Activated CD8-positive, alpha-beta T cell treated with anti-CD3 and anti-CD28 coated beads, Interleukin-2, amount 10 ng/mL, durations not matched to agents 7 days and 5 days (primary cell): Measurements from ENCODE around the gene C3. TPM values are rescaled to one million over a fixed set of nuclear protein-coding genes. Genes with fewer than 3 reads are reported as not detected.
"Not testable (repeated sequence)": the region's sequence is repeated elsewhere in the genome, so short reads cannot be mapped to it uniquely, and the experiment has no call there.

Source experiments
- ATAC-seq: fragments of 150-1000 bp; cut with Tn5 transposase; one replicate; pipeline ENCODE4 v1.10.0; 2021; ENCODE audit warnings: moderate library complexity
- CTCF ChIA-PET: fragments of 350-600 bp; sonication (Branson Sonifier 250); formaldehyde crosslinking; loops from one replicate; lab custom pipeline; 2021; ENCODE audit warnings: antibody characterized with exemption; lab: Charles Lee
- POLR2A ChIA-PET: fragments of 350-600 bp; sonication (Branson Sonifier 250); formaldehyde crosslinking; loops from one replicate; lab custom pipeline; 2021; ENCODE audit warnings: antibody characterized with exemption; lab: Charles Lee
- DNase-seq: peaks from one replicate; pipeline ENCODE4 v3.0.0-alpha.2; 2020
- H3K27ac Mint-ChIP-seq: one replicate; pipeline ENCODE4 v1.8.0; 2021; ENCODE audit warnings: mild to moderate bottlenecking, mixed read lengths
- H3K27me3 Mint-ChIP-seq: one replicate; pipeline ENCODE4 v1.8.0; 2021; ENCODE audit warnings: low read depth, mixed read lengths
- H3K36me3 Mint-ChIP-seq: one replicate; pipeline ENCODE4 v1.8.0; 2021; ENCODE audit warnings: low read depth, mixed read lengths
- H3K4me1 Mint-ChIP-seq: one replicate; pipeline ENCODE4 v1.8.0; 2021; ENCODE audit warnings: low read depth, mixed read lengths
- H3K4me3 Mint-ChIP-seq: one replicate; pipeline ENCODE4 v1.8.0; 2021; ENCODE audit warnings: mild to moderate bottlenecking, mixed read lengths
- H3K9me3 Mint-ChIP-seq: one replicate; pipeline ENCODE4 v1.8.0; 2022; ENCODE audit warnings: mixed read lengths; ENCODE audit not compliant: insufficient read depth
- total RNA-seq, 2 experiments: library from RNA; stranded (reverse); gene quantifications; one replicate each; pipeline ENCODE4 v1.2.3, GENCODE V29; 2021

The C3 gene
- total RNA-seq, 2 experiments from 2014 or later, result 0.52 to 1.2 TPM

GRCh38 chr19:6708913-6709312 is 11.5 kb downstream of the C3 start:
- H3K36me3 Mint-ChIP-seq, H3K27ac Mint-ChIP-seq, ATAC-seq, DNase-seq, POLR2A ChIA-PET, H3K4me3 Mint-ChIP-seq, H3K9me3 Mint-ChIP-seq, CTCF ChIA-PET: not testable (repeated sequence)
- H3K27me3 Mint-ChIP-seq, result peaks cover 29% of the 10 kb centered on the region
- peaks cover 15% of the 10 kb centered on the region for H3K4me1 Mint-ChIP-seq

GRCh38 chr19:6708346-6708745 is 12.1 kb downstream of the C3 start:
- ChIA-PET CTCF (no interaction called here), POLR2A (no interaction called here)
- Mint-ChIP-seq H3K27ac (no peak overlapping the region), H3K36me3 (no peaks in the 10 kb centered on the region), H3K4me1 (peaks cover 15% of the 10 kb centered on the region), H3K4me3 (no peak overlapping the region), H3K27me3 (peaks cover 29% of the 10 kb centered on the region), H3K9me3 (no peaks in the 10 kb centered on the region)
- no peak for ATAC-seq
- no peak for DNase-seq

GRCh38 chr19:6707658-6708018 is 12.8 kb downstream of the C3 start:
- H3K27me3 Mint-ChIP-seq, result peaks cover 29% of the 10 kb centered on the region
- POLR2A ChIA-PET, result no interaction called here
- no peak overlapping the region for H3K27ac Mint-ChIP-seq
- H3K4me3 Mint-ChIP-seq, result no peak overlapping the region
- CTCF ChIA-PET, result no interaction called here
- DNase-seq (no peak), ATAC-seq (no peak)
- H3K36me3 Mint-ChIP-seq, result no peaks in the 10 kb centered on the region
- H3K9me3 Mint-ChIP-seq, result no peaks in the 10 kb centered on the region
- H3K4me1 Mint-ChIP-seq, result peaks cover 15% of the 10 kb centered on the region

GRCh38 chr19:6707011-6707657 is 13.3 kb downstream of the C3 start:
- H3K9me3 Mint-ChIP-seq, result no peaks in the 10 kb centered on the region

GRCh38 chr19:6706633-6706958 is 13.9 kb downstream of the C3 start:
- CTCF ChIA-PET, result no interaction called here
- H3K4me1 Mint-ChIP-seq, result peaks cover 15% of the 10 kb centered on the region
- POLR2A ChIA-PET, result no interaction called here
- no peak overlapping the region for H3K4me3 Mint-ChIP-seq
- peaks cover 28% of the 10 kb centered on the region for H3K27me3 Mint-ChIP-seq
- no peak overlapping the region for H3K27ac Mint-ChIP-seq
- DNase-seq (no peak), ATAC-seq (no peak)
- H3K36me3 Mint-ChIP-seq, result no peaks in the 10 kb centered on the region
- no peaks in the 10 kb centered on the region for H3K9me3 Mint-ChIP-seq

More at GRCh38 chr19:6707011-6707657, 13.3 kb downstream of the C3 start:
- Mint-ChIP-seq H3K4me3 (no peak overlapping the region), H3K36me3 (no peaks in the 10 kb centered on the region), H3K4me1 (peaks cover 15% of the 10 kb centered on the region), H3K27ac (no peak overlapping the region), H3K27me3 (peaks cover 29% of the 10 kb centered on the region)
- ATAC-seq (no peak), DNase-seq (no peak)
- CTCF ChIA-PET, result no interaction called here
- POLR2A ChIA-PET, result no interaction called here

GRCh38 chr19:6705931-6706632 is 14.4 kb downstream of the C3 start:
- no peak for DNase-seq
- ChIA-PET POLR2A (interaction anchor here (0.6 kb wide), 1 partner anchor 48 kb away, joined by 3 read pairs; no protein-coding TSS in a partner anchor), CTCF (no interaction called here)
- H3K4me1 Mint-ChIP-seq, result peaks cover 14% of the 10 kb centered on the region
- H3K9me3 Mint-ChIP-seq, result no peaks in the 10 kb centered on the region
- ATAC-seq, result no peak
- H3K36me3 Mint-ChIP-seq, result no peaks in the 10 kb centered on the region
- no peak overlapping the region for H3K27ac Mint-ChIP-seq
- H3K4me3 Mint-ChIP-seq, result no peak overlapping the region
- peaks cover 23% of the 10 kb centered on the region for H3K27me3 Mint-ChIP-seq

- Mint-ChIP-seq H3K4me1 (peaks cover 15% of the 10 kb centered on the region), H3K27me3 (peaks cover 2% of the 10 kb centered on the region)
Observed at GRCh38 chr19:6700586-6701316, 19.7 kb downstream of the C3 start.

GRCh38 chr19:6699935-6700334 is 20.5 kb downstream of the C3 start:
- no peaks in the 10 kb centered on the region for H3K9me3 Mint-ChIP-seq
- peaks cover 2% of the 10 kb centered on the region for H3K27me3 Mint-ChIP-seq
- DNase-seq (no peak), ATAC-seq (no peak)
- no peak overlapping the region for H3K27ac Mint-ChIP-seq
- H3K4me1 Mint-ChIP-seq, result peaks cover 15% of the 10 kb centered on the region
- no peaks in the 10 kb centered on the region for H3K36me3 Mint-ChIP-seq
- CTCF ChIA-PET, result no interaction called here
- POLR2A ChIA-PET, result no interaction called here
- no peak overlapping the region for H3K4me3 Mint-ChIP-seq

More at GRCh38 chr19:6700586-6701316, 19.7 kb downstream of the C3 start:
- Mint-ChIP-seq H3K9me3 (no peaks in the 10 kb centered on the region), H3K27ac (no peak overlapping the region), H3K36me3 (no peaks in the 10 kb centered on the region), H3K4me3 (no peak overlapping the region)
- ChIA-PET CTCF (no interaction called here), POLR2A (no interaction called here)
- DNase-seq (no peak), ATAC-seq (no peak)

GRCh38 chr19:6697291-6697690 is 23.2 kb downstream of the C3 start:
- ChIA-PET POLR2A (interaction anchor here (0.6 kb wide), 1 partner anchor 13 kb away, joined by 3 read pairs; no protein-coding TSS in a partner anchor), CTCF (no interaction called here)
- ATAC-seq (no peak), DNase-seq (no peak)
- Mint-ChIP-seq H3K4me3 (no peak overlapping the region), H3K36me3 (no peaks in the 10 kb centered on the region), H3K27me3 (peaks cover 2% of the 10 kb centered on the region), H3K4me1 (peaks cover 15% of the 10 kb centered on the region), H3K27ac (peak overlapping the region; percentile 66), H3K9me3 (no peaks in the 10 kb centered on the region)

- H3K4me1 Mint-ChIP-seq, result peaks cover 15% of the 10 kb centered on the region
- ATAC-seq (no peak), DNase-seq (no peak)
- peaks cover 2% of the 10 kb centered on the region for H3K27me3 Mint-ChIP-seq
- H3K9me3 Mint-ChIP-seq, result no peaks in the 10 kb centered on the region
- CTCF ChIA-PET, result no interaction called here
- POLR2A ChIA-PET, result no interaction called here
- no peak overlapping the region for H3K4me3 Mint-ChIP-seq
- no peaks in the 10 kb centered on the region for H3K36me3 Mint-ChIP-seq
- H3K27ac Mint-ChIP-seq, result no peak overlapping the region
Observed at GRCh38 chr19:6696239-6696820, 24.1 kb downstream of the C3 start.

GRCh38 chr19:6694147-6694815 is 26.2 kb downstream of the C3 start:
- DNase-seq, result no peak
- Mint-ChIP-seq H3K4me1 (peaks cover 15% of the 10 kb centered on the region), H3K36me3 (no peaks in the 10 kb centered on the region), H3K9me3 (no peaks in the 10 kb centered on the region), H3K27ac (no peak overlapping the region), H3K27me3 (peaks cover 2% of the 10 kb centered on the region), H3K4me3 (no peak overlapping the region)
- ChIA-PET CTCF (no interaction called here), POLR2A (no interaction called here)
- ATAC-seq, result peak; percentile 63
